Measurements from ENCODE around the gene EDIL3. TPM values are rescaled to one million over a fixed set of nuclear protein-coding genes. Genes with fewer than 3 reads are reported as not detected.

The EDIL3 gene
- total and polyA plus RNA-seq, 2 donors (not counting 3 experiments of a cell fraction or from before 2014, with no cell fraction given), result 9.1 to 28.8 TPM

GRCh38 chr5:84163671-84164070 lies 221.0 kb downstream of the EDIL3 start:
- no peak overlapping the region for H3K27ac ChIP-seq (ENCODE audit: insufficient read depth, low read depth, low read length)
- H3K4me3 ChIP-seq (replicated peaks in 1 of 3; ENCODE audit: insufficient read depth in 1 of 3, low read depth in 1 of 3, low read length in 3 of 3), result no peak overlapping the region
- no peak for FAIRE-seq
- no peaks in the 10 kb centered on the region for H4K20me1 ChIP-seq (replicated peaks; ENCODE audit: control insufficient read depth, extremely low read depth, insufficient read depth, low read length)
- no peaks in the 10 kb centered on the region for H3K79me2 ChIP-seq (ENCODE audit: control insufficient read depth, insufficient read depth, low read length)
- ChIA-PET CTCF (interaction anchor here (1.0 kb wide), 1 partner anchor 28 kb away, joined by 3 read pairs; no protein-coding TSS in a partner anchor), POLR2A (no interaction called here)
- H3K9me1 ChIP-seq (replicated peaks; ENCODE audit: control insufficient read depth, extremely low read depth, insufficient read depth, low read length), result no peaks in the 10 kb centered on the region
- no peaks in the 10 kb centered on the region for H3K27me3 ChIP-seq (ENCODE audit: control insufficient read depth in 2 of 2, insufficient read depth in 2 of 2, low read length in 2 of 2)
- H2AFZ ChIP-seq (ENCODE audit: low read depth, low read length), result no peak overlapping the region
- no peaks in the 10 kb centered on the region for H3K36me3 ChIP-seq (ENCODE audit: control insufficient read depth in 2 of 2, extremely low read depth in 1 of 2, insufficient read depth in 2 of 2, low read length in 2 of 2)
- no TSS peak for BruUV-seq (replicated peaks)
- no peaks in the 10 kb centered on the region for H3K4me1 ChIP-seq (ENCODE audit: control insufficient read depth, extremely low read depth, insufficient read depth, low read length)
- dilution Hi-C loops (cut with MboI; ENCODE audit: extremely low pct_ligation_motif_present, low sequenced_read_pairs), result no loop called here
- no peak overlapping the region for H3K9ac ChIP-seq (replicated peaks; ENCODE audit: extremely low read depth, insufficient read depth, low read length)
- TF ChIP-seq POLR2AphosphoS5 (IDR thresholded peaks at IDR 0.05; ENCODE audit: insufficient read depth, low read depth, low read length), result no peak
- TF ChIP-seq, protein P1, sequence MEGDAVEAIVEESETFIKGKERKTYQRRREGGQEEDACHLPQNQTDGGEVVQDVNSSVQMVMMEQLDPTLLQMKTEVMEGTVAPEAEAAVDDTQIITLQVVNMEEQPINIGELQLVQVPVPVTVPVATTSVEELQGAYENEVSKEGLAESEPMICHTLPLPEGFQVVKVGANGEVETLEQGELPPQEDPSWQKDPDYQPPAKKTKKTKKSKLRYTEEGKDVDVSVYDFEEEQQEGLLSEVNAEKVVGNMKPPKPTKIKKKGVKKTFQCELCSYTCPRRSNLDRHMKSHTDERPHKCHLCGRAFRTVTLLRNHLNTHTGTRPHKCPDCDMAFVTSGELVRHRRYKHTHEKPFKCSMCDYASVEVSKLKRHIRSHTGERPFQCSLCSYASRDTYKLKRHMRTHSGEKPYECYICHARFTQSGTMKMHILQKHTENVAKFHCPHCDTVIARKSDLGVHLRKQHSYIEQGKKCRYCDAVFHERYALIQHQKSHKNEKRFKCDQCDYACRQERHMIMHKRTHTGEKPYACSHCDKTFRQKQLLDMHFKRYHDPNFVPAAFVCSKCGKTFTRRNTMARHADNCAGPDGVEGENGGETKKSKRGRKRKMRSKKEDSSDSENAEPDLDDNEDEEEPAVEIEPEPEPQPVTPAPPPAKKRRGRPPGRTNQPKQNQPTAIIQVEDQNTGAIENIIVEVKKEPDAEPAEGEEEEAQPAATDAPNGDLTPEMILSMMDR (IDR thresholded peaks at IDR 0.05; ENCODE audit: extremely low read depth in 1 of 2, insufficient read depth in 1 of 2, low read depth in 1 of 2, low read length in 2 of 2), result no peak
- no peak for TF ChIP-seq MYC (IDR thresholded peaks at IDR 0.05; ENCODE audit: low read depth, low read length)
- TF ChIP-seq GATA2 (IDR thresholded peaks at IDR 0.05; ENCODE audit: insufficient read depth, insufficient read length, low read depth, low read length), result no peak
- TF ChIP-seq EZH2 (IDR thresholded peaks at IDR 0.05; ENCODE audit: borderline replicate concordance, low read depth, low read length, severe bottlenecking), result no peak
- no peak for DNase-seq (ENCODE audit: low read depth, low spot score)
- H3K4me2 ChIP-seq (ENCODE audit: insufficient read depth, low read length), result no peak overlapping the region
- H3K9me3 ChIP-seq (replicated peaks; ENCODE audit: control insufficient read depth, insufficient read depth, low read length), result no peaks in the 10 kb centered on the region
- intact Hi-C loops (cut with micrococcal nuclease), result no loop called here

GRCh38 chr5:84162695-84163094 lies 222.0 kb downstream of the EDIL3 start:
- ChIA-PET POLR2A (no interaction called here), CTCF (interaction anchor here (1.0 kb wide), 2 partner anchors 19 to 29 kb away, joined by 3 read pairs; no protein-coding TSS in a partner anchor)
- intact Hi-C loops (cut with micrococcal nuclease), result no loop called here
- H3K4me1 ChIP-seq (ENCODE audit: control insufficient read depth, extremely low read depth, insufficient read depth, low read length), result no peaks in the 10 kb centered on the region
- H2AFZ ChIP-seq (ENCODE audit: low read depth, low read length), result no peak overlapping the region
- H3K36me3 ChIP-seq (ENCODE audit: control insufficient read depth in 2 of 2, extremely low read depth in 1 of 2, insufficient read depth in 2 of 2, low read length in 2 of 2), result no peaks in the 10 kb centered on the region
- DNase-seq (ENCODE audit: low read depth, low spot score) (no peak), FAIRE-seq (no peak)
- H3K79me2 ChIP-seq (ENCODE audit: control insufficient read depth, insufficient read depth, low read length), result no peaks in the 10 kb centered on the region
- no peaks in the 10 kb centered on the region for H3K27me3 ChIP-seq (ENCODE audit: control insufficient read depth in 2 of 2, insufficient read depth in 2 of 2, low read length in 2 of 2)
- no peaks in the 10 kb centered on the region for H4K20me1 ChIP-seq (replicated peaks; ENCODE audit: control insufficient read depth, extremely low read depth, insufficient read depth, low read length)
- no peak overlapping the region for H3K9ac ChIP-seq (replicated peaks; ENCODE audit: extremely low read depth, insufficient read depth, low read length)
- no peaks in the 10 kb centered on the region for H3K9me3 ChIP-seq (replicated peaks; ENCODE audit: control insufficient read depth, insufficient read depth, low read length)
- TF ChIP-seq FOS (IDR thresholded peaks at IDR 0.05; ENCODE audit: borderline replicate concordance, insufficient read depth, low read length) (no peak), MYC (IDR thresholded peaks at IDR 0.05; ENCODE audit: low read depth, low read length) (no peak), JUN (IDR thresholded peaks at IDR 0.05; ENCODE audit: borderline replicate concordance, insufficient read depth, insufficient read length, low read depth) (no peak), EZH2 (IDR thresholded peaks at IDR 0.05; ENCODE audit: borderline replicate concordance, low read depth, low read length, severe bottlenecking) (no peak), POLR2AphosphoS5 (IDR thresholded peaks at IDR 0.05; ENCODE audit: insufficient read depth, low read depth, low read length) (no peak), POLR2A (IDR thresholded peaks at IDR 0.05; ENCODE audit: low read depth, low read length) (no peak), GATA2 (IDR thresholded peaks at IDR 0.05; ENCODE audit: insufficient read depth, insufficient read length, low read depth, low read length) (no peak)
- TF ChIP-seq, protein P2, sequence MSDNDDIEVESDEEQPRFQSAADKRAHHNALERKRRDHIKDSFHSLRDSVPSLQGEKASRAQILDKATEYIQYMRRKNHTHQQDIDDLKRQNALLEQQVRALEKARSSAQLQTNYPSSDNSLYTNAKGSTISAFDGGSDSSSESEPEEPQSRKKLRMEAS (IDR thresholded peaks at IDR 0.05; ENCODE audit: insufficient read depth, insufficient read length), result no peak
- TF ChIP-seq, protein P1 (IDR thresholded peaks at IDR 0.05; ENCODE audit: extremely low read depth in 1 of 2, insufficient read depth in 1 of 2, low read depth in 1 of 2, low read length in 2 of 2), result no peak
- no peak overlapping the region for H3K4me3 ChIP-seq (replicated peaks in 1 of 3; ENCODE audit: insufficient read depth in 1 of 3, low read depth in 1 of 3, low read length in 3 of 3)
- no peak overlapping the region for H3K27ac ChIP-seq (ENCODE audit: insufficient read depth, low read depth, low read length)
- dilution Hi-C loops (cut with MboI; ENCODE audit: extremely low pct_ligation_motif_present, low sequenced_read_pairs), result no loop called here
- H3K4me2 ChIP-seq (ENCODE audit: insufficient read depth, low read length), result no peak overlapping the region
- H3K9me1 ChIP-seq (replicated peaks; ENCODE audit: control insufficient read depth, extremely low read depth, insufficient read depth, low read length), result no peaks in the 10 kb centered on the region
- BruUV-seq (replicated peaks), result no TSS peak
